Calu3 (cell line): ENCODE results near the gene SORBS1. TPM values are rescaled to one million over a fixed set of nuclear protein-coding genes. Genes with fewer than 3 reads are reported as not detected.

Experiments used
- BruUV-seq: library from RNA; stranded (reverse); fragments of 400-500 nt; replicated peaks from 2 replicates; lab custom pipeline; 2021; lab: Mats Ljungman, UMichigan
- CTCF ChIA-PET: fragments of 300-600 bp; sonication (Branson Sonifier 250); formaldehyde crosslinking; loops from one replicate; lab custom pipeline; 2022; ENCODE audit warnings: antibody characterized with exemption; lab: Charles Lee
- DNase-seq: peaks from one replicate; pipeline ENCODE4 v3.0.0; 2022
- H3K27ac Mint-ChIP-seq: one replicate; pipeline ENCODE4 v1.8.0; 2022; ENCODE audit warnings: mixed read lengths; ENCODE audit not compliant: unreplicated experiment
- H3K27me3 Mint-ChIP-seq: one replicate; pipeline ENCODE4 v1.8.0; 2022; ENCODE audit warnings: mixed read lengths; ENCODE audit not compliant: unreplicated experiment
- H3K36me3 Mint-ChIP-seq: one replicate; pipeline ENCODE4 v1.8.0; 2022; ENCODE audit warnings: mild to moderate bottlenecking, moderate library complexity, mixed read lengths; ENCODE audit not compliant: insufficient read depth, unreplicated experiment
- H3K4me1 Mint-ChIP-seq: one replicate; pipeline ENCODE4 v1.8.0; 2022; ENCODE audit warnings: mild to moderate bottlenecking, low read depth, mixed read lengths; ENCODE audit not compliant: unreplicated experiment
- H3K4me3 Mint-ChIP-seq: one replicate; pipeline ENCODE4 v1.8.0; 2022; ENCODE audit warnings: mild to moderate bottlenecking, low read depth, moderate library complexity, mixed read lengths; ENCODE audit not compliant: unreplicated experiment
- H3K9me3 Mint-ChIP-seq: one replicate; pipeline ENCODE4 v1.8.0; 2022; ENCODE audit warnings: low read depth, mixed read lengths; ENCODE audit not compliant: unreplicated experiment
- intact Hi-C: fragments of 100-400 bp; cut with micrococcal nuclease; formaldehyde crosslinking; loops from one replicate; pipeline ENCODE4 v1.10.0; 2022; ENCODE audit not compliant: unreplicated experiment
- total RNA-seq: library from RNA; stranded (reverse); gene quantifications from 2 replicates; pipeline ENCODE4 v1.2.3, GENCODE V29; 2022
- TF ChIP-seq, protein P1 (sequence below): fragments of 200-600 bp; IDR thresholded peaks from one replicate; pipeline ENCODE4 v1.8.0; 2022; ENCODE audit warnings: antibody characterized with exemption; ENCODE audit not compliant: unreplicated experiment

Gene SORBS1
- total RNA-seq, 1 experiment from 2014 or later: 2.8 TPM

DNA sequence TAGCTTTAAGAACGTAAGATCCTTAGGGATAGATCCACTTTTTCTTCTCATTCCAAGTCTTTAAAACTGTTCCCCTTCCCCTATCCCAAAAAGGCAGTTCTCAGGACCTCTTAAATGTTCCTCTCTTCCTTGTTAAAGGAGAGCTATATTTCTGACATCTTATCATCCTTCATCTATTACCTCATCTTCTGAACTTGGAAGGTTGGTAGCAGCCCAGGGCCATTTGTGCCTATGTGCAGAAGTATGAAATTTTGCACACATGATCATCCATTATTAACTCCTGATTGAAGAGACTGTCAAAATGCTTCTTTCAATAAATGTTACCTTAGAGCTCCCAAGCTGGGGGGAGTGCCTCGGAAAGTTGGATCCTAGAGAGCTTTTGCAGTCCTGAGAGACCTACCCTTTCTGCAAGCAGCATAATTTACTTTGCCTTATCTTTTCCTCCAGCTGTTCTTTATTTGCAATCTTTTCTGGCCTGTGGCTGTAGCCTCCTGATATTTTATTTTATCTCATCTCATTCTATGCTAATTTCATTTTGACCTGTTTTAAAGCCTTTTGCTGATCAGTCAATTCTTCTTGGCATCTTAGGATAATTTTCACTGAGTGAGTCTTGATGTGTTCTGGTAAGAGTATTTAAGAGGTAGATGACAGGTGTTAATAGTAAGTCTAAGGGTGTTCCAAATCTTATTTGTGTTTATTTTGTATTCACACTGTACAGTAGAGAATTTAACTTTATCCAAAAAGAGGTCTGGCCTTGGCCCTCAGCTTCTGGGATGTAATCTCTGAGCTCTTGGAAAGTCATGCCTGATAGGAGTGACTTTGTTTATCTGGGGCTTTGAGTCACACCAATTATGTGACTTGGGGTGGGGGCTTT lies 135.3 kb downstream of the SORBS1 start:
- CTCF ChIA-PET: no interaction called here
- no peaks in the 10 kb centered on the region for H3K36me3 Mint-ChIP-seq
- intact Hi-C loops: no loop called here
- no TSS peak for BruUV-seq
- H3K27ac Mint-ChIP-seq: no peak overlapping the region
- no peak overlapping the region for H3K4me3 Mint-ChIP-seq
- no peaks in the 10 kb centered on the region for H3K4me1 Mint-ChIP-seq
- TF ChIP-seq, protein P1, sequence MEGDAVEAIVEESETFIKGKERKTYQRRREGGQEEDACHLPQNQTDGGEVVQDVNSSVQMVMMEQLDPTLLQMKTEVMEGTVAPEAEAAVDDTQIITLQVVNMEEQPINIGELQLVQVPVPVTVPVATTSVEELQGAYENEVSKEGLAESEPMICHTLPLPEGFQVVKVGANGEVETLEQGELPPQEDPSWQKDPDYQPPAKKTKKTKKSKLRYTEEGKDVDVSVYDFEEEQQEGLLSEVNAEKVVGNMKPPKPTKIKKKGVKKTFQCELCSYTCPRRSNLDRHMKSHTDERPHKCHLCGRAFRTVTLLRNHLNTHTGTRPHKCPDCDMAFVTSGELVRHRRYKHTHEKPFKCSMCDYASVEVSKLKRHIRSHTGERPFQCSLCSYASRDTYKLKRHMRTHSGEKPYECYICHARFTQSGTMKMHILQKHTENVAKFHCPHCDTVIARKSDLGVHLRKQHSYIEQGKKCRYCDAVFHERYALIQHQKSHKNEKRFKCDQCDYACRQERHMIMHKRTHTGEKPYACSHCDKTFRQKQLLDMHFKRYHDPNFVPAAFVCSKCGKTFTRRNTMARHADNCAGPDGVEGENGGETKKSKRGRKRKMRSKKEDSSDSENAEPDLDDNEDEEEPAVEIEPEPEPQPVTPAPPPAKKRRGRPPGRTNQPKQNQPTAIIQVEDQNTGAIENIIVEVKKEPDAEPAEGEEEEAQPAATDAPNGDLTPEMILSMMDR: no peak
- H3K27me3 Mint-ChIP-seq: no peaks in the 10 kb centered on the region
- no peaks in the 10 kb centered on the region for H3K9me3 Mint-ChIP-seq
- no peak for DNase-seq

DNA sequence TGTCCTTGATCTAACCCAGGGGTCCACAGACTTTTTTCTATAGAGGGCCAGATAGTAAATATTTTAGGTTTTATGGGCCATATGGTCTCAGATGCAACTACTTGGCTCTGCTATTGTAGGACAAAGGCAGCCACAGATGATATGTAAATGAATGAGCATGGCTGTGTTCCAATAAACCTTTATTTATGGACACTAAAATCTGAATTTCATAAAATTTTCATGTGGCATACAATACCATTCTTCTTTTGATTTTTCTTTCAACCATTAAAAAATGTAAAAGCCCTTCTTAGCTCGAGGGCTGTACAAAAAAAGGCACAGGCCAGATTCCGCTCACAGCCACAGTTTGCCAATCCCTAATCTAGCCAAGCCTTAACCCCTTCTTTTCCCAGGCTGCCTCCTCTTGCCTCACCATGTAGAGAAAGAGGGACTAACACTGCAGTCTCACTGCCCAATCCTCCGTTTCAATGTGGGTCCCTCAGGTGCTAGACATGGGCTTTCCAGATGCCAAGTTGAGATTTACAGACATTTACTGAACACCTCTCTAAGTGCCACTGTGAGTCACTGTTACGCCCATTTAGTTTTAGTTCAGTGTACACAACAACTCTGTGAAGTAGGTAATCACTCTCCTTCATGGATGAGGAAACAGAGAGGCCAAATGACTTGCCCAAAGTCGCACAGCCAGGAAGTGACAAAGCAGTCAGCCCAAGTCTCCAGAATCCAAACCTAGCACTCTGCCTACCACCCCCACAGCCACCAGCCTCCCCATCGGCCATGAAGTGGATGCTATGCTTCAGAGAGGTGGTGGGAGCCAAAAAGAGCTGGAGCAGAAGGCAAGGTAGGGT lies 137.8 kb downstream of the SORBS1 start:
- CTCF ChIA-PET: no interaction called here
- no peaks in the 10 kb centered on the region for H3K27me3 Mint-ChIP-seq
- no peak overlapping the region for H3K4me3 Mint-ChIP-seq
- H3K4me1 Mint-ChIP-seq: no peaks in the 10 kb centered on the region
- intact Hi-C loops: no loop called here
- no peak overlapping the region for H3K27ac Mint-ChIP-seq
- DNase-seq: no peak
- H3K9me3 Mint-ChIP-seq: no peaks in the 10 kb centered on the region
- H3K36me3 Mint-ChIP-seq: no peaks in the 10 kb centered on the region
- TF ChIP-seq, protein P1: no peak
- BruUV-seq: no TSS peak

DNA sequence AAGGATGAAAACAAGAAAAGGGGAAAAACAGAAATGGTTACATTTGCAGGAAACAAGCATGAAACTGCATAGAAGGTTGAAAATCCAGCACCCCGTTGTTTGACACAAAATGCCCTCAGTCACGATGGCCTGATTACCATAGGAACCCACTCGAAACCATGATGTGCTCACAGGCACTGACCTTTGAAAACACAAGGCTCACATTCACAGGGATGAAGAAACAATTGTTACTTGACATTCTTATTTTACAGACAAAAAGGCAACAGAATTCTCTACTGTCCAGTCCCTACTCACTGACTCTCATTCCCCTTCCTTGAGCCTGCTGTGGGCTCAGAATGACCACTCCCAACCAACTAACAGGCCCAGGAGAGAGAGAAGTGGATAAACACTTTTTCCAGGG lies 138.9 kb downstream of the SORBS1 start:
- BruUV-seq: no TSS peak
- Mint-ChIP-seq H3K9me3 (no peaks in the 10 kb centered on the region), H3K27ac (no peak overlapping the region), H3K27me3 (no peaks in the 10 kb centered on the region), H3K4me3 (no peak overlapping the region), H3K4me1 (no peaks in the 10 kb centered on the region), H3K36me3 (no peaks in the 10 kb centered on the region)
- intact Hi-C loops: no loop called here
- CTCF ChIA-PET: no interaction called here
- TF ChIP-seq, protein P1: no peak
- no peak for DNase-seq

DNA sequence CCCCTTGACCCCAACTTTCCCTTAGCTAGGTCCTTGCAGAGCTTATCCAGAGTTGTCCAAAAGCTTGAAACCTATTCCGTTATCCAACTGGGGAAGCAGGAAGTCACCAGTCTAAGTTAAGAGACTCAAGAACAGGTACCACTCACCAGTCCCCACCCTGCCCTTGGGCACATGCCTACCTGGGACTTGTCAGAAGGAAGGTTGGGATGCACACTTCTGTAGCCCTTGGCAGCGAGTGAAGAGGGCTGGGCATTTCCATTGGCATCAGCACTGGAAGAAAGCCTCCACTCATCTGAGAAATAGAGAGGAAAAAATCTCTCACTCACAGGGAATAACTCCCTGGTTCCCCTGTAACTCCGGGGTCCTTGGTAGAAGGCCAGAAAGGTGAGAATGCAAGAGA lies 139.4 kb downstream of the SORBS1 start:
- Mint-ChIP-seq H3K4me1 (no peaks in the 10 kb centered on the region), H3K9me3 (no peaks in the 10 kb centered on the region), H3K4me3 (no peak overlapping the region), H3K27me3 (no peaks in the 10 kb centered on the region), H3K27ac (no peak overlapping the region), H3K36me3 (no peaks in the 10 kb centered on the region)
- TF ChIP-seq, protein P1: no peak
- no peak for DNase-seq
- intact Hi-C loops: no loop called here
- BruUV-seq: no TSS peak
- CTCF ChIA-PET: no interaction called here
